GM21737 (cell line): ENCODE measurements around the gene SP100.
"Not testable (repeated sequence)": the region's sequence is repeated elsewhere in the genome, so short reads cannot be mapped to it uniquely, and the experiment has no call there.

Experiments
- ATAC-seq: cut with Tn5 transposase; IDR thresholded peaks from one replicate; pipeline ENCODE4 v1.9.1; 2021; ENCODE audit warnings: mild to moderate bottlenecking, moderate library complexity; ENCODE audit not compliant: unreplicated experiment

Gene SP100

GRCh38 chr2:230416061-230416721 is at the start of gene SP100:
Gene SP100, plus strand, starts transcription at chr2:230416201. Its CDS starts 96 bp downstream, at chr2:230416297.
- ATAC-seq = peak; percentile 73

- no peak for ATAC-seq
Measured at GRCh38 chr2:230382108-230382507, 33.9 kb upstream of the SP100 start.

- no peak for ATAC-seq
Measured at GRCh38 chr2:230383453-230383852, 32.5 kb upstream of the SP100 start.

GRCh38 chr2:230384986-230385385 is 31.0 kb upstream of the SP100 start:
- no peak for ATAC-seq

GRCh38 chr2:230394301-230394700 is 21.7 kb upstream of the SP100 start:
- ATAC-seq = no peak

GRCh38 chr2:230398698-230399097 is 17.3 kb upstream of the SP100 start:
- not testable (repeated sequence) for ATAC-seq

GRCh38 chr2:230400041-230400440 is 16.0 kb upstream of the SP100 start:
- no peak for ATAC-seq

- ATAC-seq = no peak
Measured at GRCh38 chr2:230400454-230400853, 15.5 kb upstream of the SP100 start.

GRCh38 chr2:230401026-230401425 is 15.0 kb upstream of the SP100 start:
- ATAC-seq = not testable (repeated sequence)

- no peak for ATAC-seq
Measured at GRCh38 chr2:230403746-230404145, 12.3 kb upstream of the SP100 start.

GRCh38 chr2:230405824-230406223 is 10.2 kb upstream of the SP100 start:
- no peak for ATAC-seq

GRCh38 chr2:230408244-230408842 is 7.7 kb upstream of the SP100 start:
- no peak for ATAC-seq

GRCh38 chr2:230409316-230409715 is 6.7 kb upstream of the SP100 start:
- not testable (repeated sequence) for ATAC-seq

- no peak for ATAC-seq
Measured at GRCh38 chr2:230410263-230410662, 5.7 kb upstream of the SP100 start.

- ATAC-seq = no peak
Measured at GRCh38 chr2:230410861-230411569, 5.0 kb upstream of the SP100 start.

- ATAC-seq = peak; percentile 47
Measured at GRCh38 chr2:230411570-230412370, 4.2 kb upstream of the SP100 start.

GRCh38 chr2:230412371-230412711 is 3.7 kb upstream of the SP100 start:
- no peak for ATAC-seq

- no peak for ATAC-seq
Measured at GRCh38 chr2:230412846-230413245, 3.2 kb upstream of the SP100 start.

- ATAC-seq = no peak
Measured at GRCh38 chr2:230413479-230413878, 2.5 kb upstream of the SP100 start.

GRCh38 chr2:230414302-230414701 is 1.7 kb upstream of the SP100 start:
- no peak for ATAC-seq

- no peak for ATAC-seq
Measured at GRCh38 chr2:230417436-230417835, 1.4 kb downstream of the SP100 start.
